GM12873 (cell line): ENCODE results near the gene STRADA.

Experiments used
- TF ChIP-seq, protein P1 (sequence below): IDR thresholded peaks from 2 replicates; pipeline ENCODE4 v1.5.1; 2012; ENCODE audit warnings: low read depth, mild to moderate bottlenecking, moderate library complexity, low read length, control low read depth; ENCODE audit not compliant: insufficient read depth; ENCODE audit errors: missing control alignments

The STRADA gene

DNA sequence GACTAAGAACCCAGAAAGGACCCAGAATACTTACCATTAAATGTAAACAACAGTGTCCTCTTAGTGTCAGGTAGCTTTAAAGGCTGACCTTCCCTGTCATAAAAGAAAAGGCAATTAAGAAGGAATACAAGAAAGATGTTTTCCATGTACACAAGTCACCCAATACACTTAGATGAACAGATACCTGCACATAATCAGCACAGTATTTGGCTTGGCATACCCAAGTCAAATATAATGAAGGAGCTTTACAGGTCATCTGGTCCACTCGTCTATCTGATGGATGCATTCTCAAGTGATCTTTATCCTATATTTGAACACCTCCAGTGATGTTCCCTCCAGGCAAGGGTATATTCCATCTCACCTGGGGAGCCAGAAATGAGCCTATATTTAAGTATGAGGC lies 11.1 kb upstream of the STRADA start:
- TF ChIP-seq, protein P1, sequence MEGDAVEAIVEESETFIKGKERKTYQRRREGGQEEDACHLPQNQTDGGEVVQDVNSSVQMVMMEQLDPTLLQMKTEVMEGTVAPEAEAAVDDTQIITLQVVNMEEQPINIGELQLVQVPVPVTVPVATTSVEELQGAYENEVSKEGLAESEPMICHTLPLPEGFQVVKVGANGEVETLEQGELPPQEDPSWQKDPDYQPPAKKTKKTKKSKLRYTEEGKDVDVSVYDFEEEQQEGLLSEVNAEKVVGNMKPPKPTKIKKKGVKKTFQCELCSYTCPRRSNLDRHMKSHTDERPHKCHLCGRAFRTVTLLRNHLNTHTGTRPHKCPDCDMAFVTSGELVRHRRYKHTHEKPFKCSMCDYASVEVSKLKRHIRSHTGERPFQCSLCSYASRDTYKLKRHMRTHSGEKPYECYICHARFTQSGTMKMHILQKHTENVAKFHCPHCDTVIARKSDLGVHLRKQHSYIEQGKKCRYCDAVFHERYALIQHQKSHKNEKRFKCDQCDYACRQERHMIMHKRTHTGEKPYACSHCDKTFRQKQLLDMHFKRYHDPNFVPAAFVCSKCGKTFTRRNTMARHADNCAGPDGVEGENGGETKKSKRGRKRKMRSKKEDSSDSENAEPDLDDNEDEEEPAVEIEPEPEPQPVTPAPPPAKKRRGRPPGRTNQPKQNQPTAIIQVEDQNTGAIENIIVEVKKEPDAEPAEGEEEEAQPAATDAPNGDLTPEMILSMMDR, result no peak

DNA sequence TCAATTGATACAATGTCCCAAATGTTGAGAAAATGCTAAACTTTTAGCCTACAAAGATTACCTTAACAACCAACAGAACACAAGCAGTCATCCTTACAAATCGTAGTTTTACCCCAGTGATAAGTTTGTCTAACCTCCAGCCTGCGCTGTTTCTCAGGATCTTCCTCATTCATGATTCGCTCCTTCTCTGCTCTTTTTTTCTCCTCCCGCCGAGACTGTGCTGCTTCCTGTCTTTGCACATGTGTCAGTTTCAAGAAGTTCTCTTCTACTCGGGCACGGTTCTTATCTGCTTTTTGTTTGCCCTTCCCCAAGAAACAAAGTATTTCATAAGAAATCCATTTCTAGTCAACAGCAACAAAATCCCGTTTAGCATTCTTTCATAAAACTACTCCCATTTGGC lies 10.2 kb upstream of the STRADA start:
- TF ChIP-seq, protein P1, result no peak

DNA sequence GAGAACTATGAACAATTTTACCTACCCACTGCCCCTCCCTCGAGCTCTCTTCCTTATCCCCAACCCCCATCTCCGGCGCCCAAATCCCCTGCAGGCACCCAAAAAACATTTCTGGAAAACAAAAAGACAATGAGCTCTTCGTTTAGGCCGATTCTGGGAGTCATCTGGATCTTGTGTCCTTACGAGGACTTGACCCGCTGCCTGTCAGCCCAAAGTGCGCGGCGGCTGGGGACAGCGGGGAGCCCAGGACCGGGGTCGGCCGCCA lies 524 bp downstream of the STRADA start:
- TF ChIP-seq, protein P1, result no peak

DNA sequence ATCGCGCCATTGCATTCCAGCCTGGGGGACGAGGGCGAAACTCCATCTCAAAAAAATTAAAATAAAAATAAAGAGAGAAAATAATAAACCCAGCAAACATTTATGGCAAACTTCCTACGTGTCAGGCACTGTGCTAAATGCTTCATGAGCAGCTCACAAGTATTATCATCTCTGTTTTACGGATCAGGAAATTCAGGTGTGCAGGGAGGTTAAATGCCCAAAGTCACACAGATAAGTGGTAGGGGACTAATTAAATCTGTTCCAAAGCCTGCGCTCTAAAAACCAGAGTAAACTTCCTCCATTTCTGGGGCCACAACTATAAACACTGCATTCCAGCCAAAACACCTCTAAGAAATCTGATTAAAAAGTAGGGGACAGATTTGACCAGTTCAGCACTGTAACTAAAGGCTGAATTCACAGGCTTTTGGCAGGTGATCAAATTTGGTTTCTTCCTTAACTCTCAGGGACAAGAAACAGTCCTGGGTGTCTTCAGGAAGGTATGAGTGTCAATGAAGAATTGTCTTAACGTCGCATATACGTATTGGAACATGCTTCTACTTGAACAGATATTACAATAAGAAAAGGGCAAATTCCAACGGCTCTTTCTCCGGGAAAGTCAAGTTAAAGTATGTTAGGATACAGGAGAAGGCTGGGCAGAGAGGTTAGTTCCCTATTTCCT lies 996 bp downstream of the STRADA start:
- TF ChIP-seq, protein P1, result no peak

DNA sequence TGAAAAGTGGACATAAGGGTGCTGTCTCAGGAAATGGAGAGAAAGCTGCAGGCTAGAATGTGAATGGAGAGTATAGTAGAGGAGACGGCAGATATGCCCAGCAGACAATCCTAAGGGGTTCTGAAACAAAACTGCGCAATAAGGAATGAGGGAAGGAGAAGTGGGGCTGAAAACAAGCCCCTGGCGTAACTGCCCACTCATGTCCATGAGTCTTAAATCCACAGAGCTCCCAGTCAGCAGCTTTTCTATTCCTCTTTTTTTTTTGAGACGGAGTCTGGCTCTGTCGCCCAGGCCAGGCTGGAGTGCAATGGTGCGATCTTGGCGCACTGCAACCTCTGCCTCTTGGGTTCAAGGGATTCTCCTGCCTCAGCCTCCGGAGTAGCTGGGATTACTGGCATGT lies 5.9 kb downstream of the STRADA start:
- TF ChIP-seq, protein P1, result no peak

DNA sequence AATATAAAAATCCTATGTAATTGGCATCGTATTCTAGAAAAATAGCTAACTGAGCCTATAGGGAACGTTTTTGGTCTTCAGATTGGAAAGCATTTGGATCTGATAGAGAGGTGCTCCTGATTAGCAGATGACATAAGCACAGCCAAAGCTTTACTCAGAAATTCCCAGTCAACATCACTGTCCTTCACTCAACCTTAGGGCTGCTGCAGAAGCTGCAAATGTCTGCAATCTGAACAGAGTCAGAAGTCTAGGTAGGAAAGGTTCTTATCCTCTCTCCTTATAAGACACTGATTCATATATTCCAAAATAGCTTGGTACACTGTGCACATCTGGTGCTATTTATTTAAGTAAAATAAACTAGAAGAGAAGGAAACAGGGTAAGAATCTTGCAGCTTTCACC lies 19.2 kb downstream of the STRADA start:
- TF ChIP-seq, protein P1, result no peak

DNA sequence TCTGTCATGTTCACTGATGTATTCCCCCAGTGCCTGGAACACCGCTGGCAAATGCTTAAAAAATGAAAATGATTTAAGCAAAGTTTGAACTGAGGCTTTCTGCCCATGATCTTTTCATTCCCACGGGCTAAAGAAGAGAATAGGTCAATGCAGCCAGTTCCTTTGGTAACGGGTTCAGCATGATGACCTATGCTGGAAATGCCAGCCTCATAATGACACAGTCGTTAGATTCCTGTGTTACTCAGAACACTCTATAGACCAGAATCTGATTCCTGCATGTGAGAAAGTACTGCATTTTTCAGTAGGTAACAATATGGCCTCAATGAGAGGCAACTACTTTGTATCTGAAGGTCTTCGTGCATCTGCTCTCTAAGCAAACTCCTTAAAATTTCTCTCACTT lies 22.6 kb downstream of the STRADA start:
- TF ChIP-seq, protein P1, result no peak
